ENCODE measurements around the gene LRP1-AS. TPM values are rescaled to one million over a fixed set of nuclear protein-coding genes. Genes with fewer than 3 reads are reported as not detected.

Gene LRP1-AS
- total RNA-seq, 4 donors from 2014 or later = not detected

DNA sequence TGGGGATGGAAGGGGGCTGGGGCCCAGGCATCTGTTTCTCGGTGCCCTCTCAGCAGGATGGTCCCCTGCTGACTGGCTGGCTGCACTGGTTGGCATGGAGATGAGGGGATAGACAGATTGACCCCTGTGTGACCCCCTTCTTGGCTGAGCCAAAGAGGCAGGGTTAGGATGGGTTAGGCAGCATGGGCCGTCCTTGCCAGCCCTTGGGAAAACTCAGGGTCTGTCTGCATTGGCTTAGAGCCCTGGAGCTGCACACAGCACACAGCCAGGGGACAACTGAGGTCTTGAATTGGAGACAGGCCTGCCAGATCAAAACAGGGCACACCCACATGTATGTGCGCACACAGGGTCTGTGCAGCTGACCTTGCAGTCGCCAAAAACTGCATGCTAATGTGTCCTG, 11.2 kb upstream of the LRP1-AS start:
- 50 to 76% methylated on average over 2 of the region's 4 CpGs for whole genome bisulfite sequencing, 2 donors
- no peak overlapping the region for H3K4me3 ChIP-seq
- H3K4me1 ChIP-seq = peaks cover 0 to 23% (median 8%) of the 10 kb centered on the region in 3 donors
- DNase-seq = no peak
- TF ChIP-seq POLR2A (IDR thresholded peaks at IDR 0.05) = no peak
- TF ChIP-seq, protein P1, sequence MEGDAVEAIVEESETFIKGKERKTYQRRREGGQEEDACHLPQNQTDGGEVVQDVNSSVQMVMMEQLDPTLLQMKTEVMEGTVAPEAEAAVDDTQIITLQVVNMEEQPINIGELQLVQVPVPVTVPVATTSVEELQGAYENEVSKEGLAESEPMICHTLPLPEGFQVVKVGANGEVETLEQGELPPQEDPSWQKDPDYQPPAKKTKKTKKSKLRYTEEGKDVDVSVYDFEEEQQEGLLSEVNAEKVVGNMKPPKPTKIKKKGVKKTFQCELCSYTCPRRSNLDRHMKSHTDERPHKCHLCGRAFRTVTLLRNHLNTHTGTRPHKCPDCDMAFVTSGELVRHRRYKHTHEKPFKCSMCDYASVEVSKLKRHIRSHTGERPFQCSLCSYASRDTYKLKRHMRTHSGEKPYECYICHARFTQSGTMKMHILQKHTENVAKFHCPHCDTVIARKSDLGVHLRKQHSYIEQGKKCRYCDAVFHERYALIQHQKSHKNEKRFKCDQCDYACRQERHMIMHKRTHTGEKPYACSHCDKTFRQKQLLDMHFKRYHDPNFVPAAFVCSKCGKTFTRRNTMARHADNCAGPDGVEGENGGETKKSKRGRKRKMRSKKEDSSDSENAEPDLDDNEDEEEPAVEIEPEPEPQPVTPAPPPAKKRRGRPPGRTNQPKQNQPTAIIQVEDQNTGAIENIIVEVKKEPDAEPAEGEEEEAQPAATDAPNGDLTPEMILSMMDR (IDR thresholded peaks at IDR 0.05) = no peak
- H3K27ac ChIP-seq = peak overlapping the region in 3 of 4 donors; percentile 17 to 69 (median 39)
- H3K9me3 ChIP-seq = no peaks in the 10 kb centered on the region
- H3K36me3 ChIP-seq = peaks cover 45 to 100% (median 50%) of the 10 kb centered on the region in 3 donors
- no peaks in the 10 kb centered on the region for H3K27me3 ChIP-seq
- intact Hi-C loops (cut with DNase I) = no loop called here

DNA sequence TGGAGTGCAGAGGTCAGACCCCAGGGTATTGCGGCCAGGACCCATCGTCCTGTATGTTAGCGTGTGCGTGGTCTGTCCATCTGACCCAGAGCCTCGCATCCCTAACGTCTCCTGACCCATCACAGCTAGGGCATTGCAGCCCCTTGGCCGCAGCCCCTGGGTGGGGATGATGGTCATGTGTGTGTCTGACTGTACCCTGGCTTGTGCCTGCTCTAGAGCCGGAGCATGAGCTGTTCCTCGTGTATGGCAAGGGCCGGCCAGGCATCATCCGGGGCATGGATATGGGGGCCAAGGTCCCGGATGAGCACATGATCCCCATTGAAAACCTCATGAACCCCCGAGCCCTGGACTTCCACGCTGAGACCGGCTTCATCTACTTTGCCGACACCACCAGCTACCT, 10.8 kb upstream of the LRP1-AS start:
- no peaks in the 10 kb centered on the region for H3K27me3 ChIP-seq
- no peaks in the 10 kb centered on the region for H3K9me3 ChIP-seq
- peak overlapping the region in 3 of 4 donors; percentile 17 to 69 (median 39) for H3K27ac ChIP-seq
- intact Hi-C loops (cut with DNase I) = no loop called here
- TF ChIP-seq POLR2A (IDR thresholded peaks at IDR 0.05) = no peak
- TF ChIP-seq, protein P1 (IDR thresholded peaks at IDR 0.05) = no peak
- WGBS, 2 donors = 84 to 90% methylated on average over 7 to 9 of the region's 16 CpGs
- peaks cover 43 to 100% (median 49%) of the 10 kb centered on the region in 3 donors for H3K36me3 ChIP-seq
- H3K4me3 ChIP-seq = no peak overlapping the region
- H3K4me1 ChIP-seq = peaks cover under 1 to 27% (median 12%) of the 10 kb centered on the region in 3 donors
- no peak for DNase-seq

DNA sequence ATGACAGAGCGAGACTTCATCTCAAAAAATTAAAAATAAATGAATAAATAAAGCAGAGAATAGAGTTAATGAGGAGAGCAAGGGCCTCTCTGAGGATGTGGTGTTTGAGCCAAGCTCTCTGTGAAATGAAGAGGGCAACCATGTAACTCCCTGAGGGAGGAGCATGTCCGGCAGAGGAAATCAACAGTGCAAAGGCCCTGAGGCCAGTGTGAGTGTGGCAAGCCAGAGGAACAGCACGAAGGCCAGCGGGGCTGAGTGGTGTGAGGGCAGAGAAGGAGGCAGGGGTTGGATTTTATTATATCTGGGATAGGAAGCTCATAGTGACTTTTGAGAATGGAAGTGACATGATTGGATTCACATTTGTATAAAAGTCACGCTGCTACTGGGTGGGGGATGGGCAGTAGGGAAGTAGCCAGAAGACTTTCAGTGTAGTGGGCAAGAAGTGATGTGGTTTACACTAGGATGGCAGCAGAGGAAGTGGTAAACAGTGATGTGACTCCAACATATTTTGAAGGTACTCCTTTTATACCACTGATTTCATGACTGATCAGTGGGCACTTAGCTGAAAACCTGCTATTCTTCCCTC, 10.3 kb upstream of the LRP1-AS start:
- 78 to 80% methylated on average over 5 of the region's 5 CpGs for WGBS, 2 donors
- TF ChIP-seq, protein P1 (IDR thresholded peaks at IDR 0.05) = no peak
- no peak for TF ChIP-seq POLR2A (IDR thresholded peaks at IDR 0.05)
- no peak for DNase-seq
- Histone ChIP-seq H3K36me3 (peaks cover 38 to 98% (median 44%) of the 10 kb centered on the region in 3 donors), H3K27ac (peak overlapping the region in 2 of 4 donors; percentile 39 to 69), H3K4me1 (peaks cover 4 to 32% (median 17%) of the 10 kb centered on the region in 3 donors), H3K27me3 (no peaks in the 10 kb centered on the region), H3K9me3 (no peaks in the 10 kb centered on the region), H3K4me3 (no peak overlapping the region)
- intact Hi-C loops (cut with DNase I) = no loop called here

DNA sequence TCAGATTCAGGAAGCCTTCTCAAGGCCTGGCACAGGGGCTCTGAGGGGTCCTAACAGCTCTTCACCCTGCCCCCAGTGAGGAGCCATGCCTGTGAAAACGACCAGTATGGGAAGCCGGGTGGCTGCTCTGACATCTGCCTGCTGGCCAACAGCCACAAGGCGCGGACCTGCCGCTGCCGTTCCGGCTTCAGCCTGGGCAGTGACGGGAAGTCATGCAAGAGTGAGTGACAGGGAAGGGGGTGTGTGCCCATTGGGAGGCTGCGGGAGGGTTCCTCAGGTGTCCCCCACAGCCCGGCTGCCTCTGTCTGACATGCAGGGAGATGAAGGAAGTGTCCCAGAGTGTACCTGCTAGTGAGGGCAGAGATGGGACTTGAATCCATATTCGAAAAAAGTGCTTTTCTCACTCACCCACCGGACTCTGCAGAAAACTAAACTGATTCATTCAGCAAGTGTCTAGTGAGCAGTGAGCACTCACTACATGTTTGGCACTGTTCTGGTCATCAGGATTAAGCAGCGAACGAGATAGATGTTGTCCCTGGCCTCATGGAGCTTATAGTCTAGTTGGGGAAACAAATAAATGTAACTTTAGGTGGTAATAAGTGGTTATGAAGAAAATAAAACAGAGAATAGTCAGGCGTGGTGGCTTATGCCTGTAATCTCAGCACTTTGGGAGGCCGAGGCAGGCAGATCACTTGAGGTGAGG, 9.4 kb upstream of the LRP1-AS start:
- DNase-seq = no peak
- Histone ChIP-seq H3K9me3 (no peaks in the 10 kb centered on the region), H3K36me3 (peaks cover 37 to 90% (median 40%) of the 10 kb centered on the region in 3 donors), H3K27me3 (no peaks in the 10 kb centered on the region), H3K4me3 (no peak overlapping the region), H3K4me1 (peaks cover 12 to 40% (median 25%) of the 10 kb centered on the region in 3 donors), H3K27ac (peak overlapping the region in 1 of 4 donors; percentile 30)
- intact Hi-C loops (cut with DNase I) = no loop called here
- no peak for TF ChIP-seq POLR2A (IDR thresholded peaks at IDR 0.05)
- TF ChIP-seq, protein P1 (IDR thresholded peaks at IDR 0.05) = no peak
- WGBS, 2 donors = 65 to 75% methylated on average over 7 to 12 of the region's 16 CpGs

DNA sequence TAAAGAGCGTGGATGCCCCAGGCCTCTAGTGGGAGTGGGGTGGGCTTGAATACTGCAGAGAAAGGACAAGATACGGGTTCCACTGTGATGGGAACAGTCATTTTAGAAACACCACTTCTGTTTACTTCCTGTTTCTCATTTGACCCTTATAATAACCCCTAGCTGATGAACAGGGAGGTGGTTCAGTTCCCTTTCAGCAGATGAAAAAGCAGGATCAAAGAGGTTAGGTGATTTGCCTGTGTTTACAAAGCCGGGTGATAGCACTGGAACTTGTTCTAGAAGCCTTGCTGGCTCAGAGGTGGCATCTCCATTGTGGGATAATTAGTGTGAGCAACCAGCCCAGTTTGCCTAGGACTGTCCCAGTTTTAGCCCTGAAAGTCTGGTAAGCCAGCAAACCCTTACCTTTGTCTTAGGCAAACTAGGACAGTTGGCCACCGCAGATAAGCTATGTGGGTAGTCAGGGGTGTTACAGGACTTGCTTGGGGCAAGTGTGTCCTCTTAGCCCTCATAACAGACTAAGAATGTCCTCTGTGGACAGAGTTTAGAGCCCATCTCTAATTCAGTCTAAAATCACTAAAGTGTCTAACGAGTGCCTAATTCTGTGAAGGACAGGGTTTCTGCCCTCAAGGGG, 7.5 kb upstream of the LRP1-AS start:
- 81 to 93% methylated on average over 3 of the region's 5 CpGs for WGBS, 2 donors
- peaks cover 23 to 82% (median 29%) of the 10 kb centered on the region in 3 donors for H3K36me3 ChIP-seq
- no peak for DNase-seq
- peak overlapping the region in 2 of 4 donors; percentile 19 to 87 for H3K27ac ChIP-seq
- peaks cover 18 to 59% (median 44%) of the 10 kb centered on the region in 3 donors for H3K4me1 ChIP-seq
- intact Hi-C loops (cut with DNase I) = no loop called here
- no peak for TF ChIP-seq POLR2A (IDR thresholded peaks at IDR 0.05)
- TF ChIP-seq, protein P1 (IDR thresholded peaks at IDR 0.05) = no peak
- H3K27me3 ChIP-seq = no peaks in the 10 kb centered on the region
- H3K4me3 ChIP-seq = no peak overlapping the region
- H3K9me3 ChIP-seq = no peaks in the 10 kb centered on the region
